OCI-LY7 (cell line): Measurements from ENCODE around the gene ZFAND4.

Experiments used
- EZH2phosphoT487 ChIP-seq: fragments of 200-600 bp; sonication (generic); IDR thresholded peaks from 2 replicates; pipeline ENCODE4 v1.6.1; 2018; ENCODE audit warnings: low read depth, borderline replicate concordance, mild to moderate bottlenecking, mixed run types, antibody characterized with exemption, low read length, moderate library complexity, mixed read lengths
- TF ChIP-seq, protein P1 (sequence below): fragments of 200-600 bp; sonication (generic); conservative IDR thresholded peaks from 2 replicates; pipeline ENCODE4 v1.5.1; 2014; ENCODE audit warnings: mild to moderate bottlenecking, antibody characterized with exemption, low read length, moderate library complexity, mixed read lengths

DNA sequence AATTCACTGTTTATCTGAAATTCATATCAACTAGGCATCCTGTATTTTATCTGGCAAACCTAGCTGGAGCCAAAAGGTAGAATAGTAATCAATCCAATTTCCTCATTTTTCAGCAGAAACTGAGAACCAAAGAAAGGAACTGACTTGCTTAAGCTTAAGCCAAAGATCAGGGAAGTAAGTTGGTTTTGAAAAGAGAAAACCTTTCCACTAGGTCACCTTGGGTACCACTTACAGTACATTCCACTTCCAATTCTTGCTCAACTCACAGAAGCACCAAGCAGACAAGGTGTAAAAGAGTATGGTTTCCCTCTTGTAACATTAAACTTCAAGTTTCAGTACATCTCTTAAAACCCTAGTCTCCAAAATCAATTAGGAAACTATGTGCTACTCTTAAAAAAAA, 79.6 kb downstream of the ZFAND4 start:
- TF ChIP-seq, protein P1, sequence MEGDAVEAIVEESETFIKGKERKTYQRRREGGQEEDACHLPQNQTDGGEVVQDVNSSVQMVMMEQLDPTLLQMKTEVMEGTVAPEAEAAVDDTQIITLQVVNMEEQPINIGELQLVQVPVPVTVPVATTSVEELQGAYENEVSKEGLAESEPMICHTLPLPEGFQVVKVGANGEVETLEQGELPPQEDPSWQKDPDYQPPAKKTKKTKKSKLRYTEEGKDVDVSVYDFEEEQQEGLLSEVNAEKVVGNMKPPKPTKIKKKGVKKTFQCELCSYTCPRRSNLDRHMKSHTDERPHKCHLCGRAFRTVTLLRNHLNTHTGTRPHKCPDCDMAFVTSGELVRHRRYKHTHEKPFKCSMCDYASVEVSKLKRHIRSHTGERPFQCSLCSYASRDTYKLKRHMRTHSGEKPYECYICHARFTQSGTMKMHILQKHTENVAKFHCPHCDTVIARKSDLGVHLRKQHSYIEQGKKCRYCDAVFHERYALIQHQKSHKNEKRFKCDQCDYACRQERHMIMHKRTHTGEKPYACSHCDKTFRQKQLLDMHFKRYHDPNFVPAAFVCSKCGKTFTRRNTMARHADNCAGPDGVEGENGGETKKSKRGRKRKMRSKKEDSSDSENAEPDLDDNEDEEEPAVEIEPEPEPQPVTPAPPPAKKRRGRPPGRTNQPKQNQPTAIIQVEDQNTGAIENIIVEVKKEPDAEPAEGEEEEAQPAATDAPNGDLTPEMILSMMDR = no peak
- TF ChIP-seq EZH2phosphoT487 = no peak
